Measurements from ENCODE around the gene IST1. TPM values are rescaled to one million over a fixed set of nuclear protein-coding genes. Genes with fewer than 3 reads are reported as not detected.

The IST1 gene
- total and polyA plus RNA-seq, 10 of the 15 experiments (the other 5 are each of a cell fraction or from before 2014, with no cell fraction given): 97.3 to 293 (median 138) TPM

DNA sequence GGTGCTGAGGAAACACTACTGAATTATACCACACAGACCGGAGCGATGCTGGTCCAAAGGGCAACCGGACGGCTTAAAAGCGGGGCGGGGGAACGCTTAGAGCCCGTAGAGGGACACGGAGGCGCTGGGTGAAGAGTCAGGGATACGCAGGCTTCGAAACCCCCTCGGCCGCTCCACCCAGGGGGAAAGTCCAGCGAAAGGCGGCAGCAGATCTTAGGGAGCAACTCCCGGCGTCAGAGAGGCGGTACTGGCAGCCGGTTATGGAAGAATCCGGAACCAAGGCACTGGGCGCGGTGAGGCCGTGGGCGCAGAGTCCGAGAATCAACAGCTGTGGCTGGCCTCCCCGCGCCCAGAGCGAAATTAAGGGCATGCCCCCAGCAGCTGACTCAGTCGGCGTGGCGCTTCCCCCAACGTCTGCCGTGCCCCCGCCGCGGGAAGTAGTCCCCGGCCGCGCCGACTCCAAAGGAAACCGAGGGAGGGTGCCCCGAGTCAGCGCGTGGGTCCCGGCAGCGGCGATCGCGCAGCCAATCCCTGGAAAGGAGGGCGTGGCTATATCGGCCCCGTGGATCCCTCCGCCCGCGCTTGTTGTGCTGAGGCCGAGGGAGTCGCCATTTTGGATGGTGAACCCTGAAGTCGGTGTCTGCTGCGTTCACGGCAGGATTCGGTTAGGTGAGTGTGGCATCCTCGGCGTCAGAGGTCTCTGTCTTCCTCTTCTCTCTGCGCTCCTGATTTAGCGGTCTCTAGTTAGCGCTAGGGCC, at the start of gene IST1 (continued):
- TF ChIP-seq, protein P1, sequence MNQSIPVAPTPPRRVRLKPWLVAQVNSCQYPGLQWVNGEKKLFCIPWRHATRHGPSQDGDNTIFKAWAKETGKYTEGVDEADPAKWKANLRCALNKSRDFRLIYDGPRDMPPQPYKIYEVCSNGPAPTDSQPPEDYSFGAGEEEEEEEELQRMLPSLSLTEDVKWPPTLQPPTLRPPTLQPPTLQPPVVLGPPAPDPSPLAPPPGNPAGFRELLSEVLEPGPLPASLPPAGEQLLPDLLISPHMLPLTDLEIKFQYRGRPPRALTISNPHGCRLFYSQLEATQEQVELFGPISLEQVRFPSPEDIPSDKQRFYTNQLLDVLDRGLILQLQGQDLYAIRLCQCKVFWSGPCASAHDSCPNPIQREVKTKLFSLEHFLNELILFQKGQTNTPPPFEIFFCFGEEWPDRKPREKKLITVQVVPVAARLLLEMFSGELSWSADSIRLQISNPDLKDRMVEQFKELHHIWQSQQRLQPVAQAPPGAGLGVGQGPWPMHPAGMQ (IDR thresholded peaks at IDR 0.05; ENCODE audit: borderline replicate concordance): no peak
- TF ChIP-seq MEF2A (IDR thresholded peaks at IDR 0.05; ENCODE audit: insufficient read depth, low read depth, low read length) (0 out of 2 replicates have a peak, but pooled peaks have one; percentile 52), RFX5 (IDR thresholded peaks at IDR 0.05; ENCODE audit: low read depth, low read length) (peak; percentile 38; the same call in 1 of the 2 replicates), RAD21 (IDR thresholded peaks at IDR 0.05; ENCODE audit: insufficient read depth, low read depth, low read length) (no peak), GABPA (IDR thresholded peaks at IDR 0.05; ENCODE audit: low read depth) (no peak), WRNIP1 (IDR thresholded peaks at IDR 0.05; ENCODE audit: borderline replicate concordance, low read depth, low read length) (no peak), BHLHE40 (IDR thresholded peaks at IDR 0.05; ENCODE audit: borderline replicate concordance in 1 of 2, low read depth in 2 of 2, low read length in 1 of 2) (peak; percentile 81 to 93), IKZF1 (conservative IDR thresholded peaks at IDR 0.05) (peak; percentile 98), MEF2B (IDR thresholded peaks at IDR 0.05; ENCODE audit: partially characterized antibody, poor library complexity, severe bottlenecking) (no peak), CBFB (IDR thresholded peaks at IDR 0.05; ENCODE audit: low read depth) (peak; percentile 66), TAF1 (IDR thresholded peaks at IDR 0.05; ENCODE audit: borderline replicate concordance, low read depth, low read length) (peak; percentile 93), BMI1 (IDR thresholded peaks at IDR 0.05; ENCODE audit: borderline replicate concordance) (no peak), ESRRA (IDR thresholded peaks at IDR 0.05; ENCODE audit: low read length) (peak; percentile 56), CHD4 (IDR thresholded peaks at IDR 0.05) (no peak), ZNF384 (IDR thresholded peaks at IDR 0.05; ENCODE audit: borderline replicate concordance, low read depth, low read length) (no peak), BRCA1 (IDR thresholded peaks at IDR 0.05; ENCODE audit: low read depth, low read length) (no peak), MYC (IDR thresholded peaks at IDR 0.05; ENCODE audit: insufficient read depth, insufficient read length, insufficient replicate concordance, low read length, severe bottlenecking) (peak; percentile 23), GATAD2B (conservative IDR thresholded peaks at IDR 0.05; ENCODE audit: low read depth) (peak; percentile 98)
- TF ChIP-seq, protein P2, sequence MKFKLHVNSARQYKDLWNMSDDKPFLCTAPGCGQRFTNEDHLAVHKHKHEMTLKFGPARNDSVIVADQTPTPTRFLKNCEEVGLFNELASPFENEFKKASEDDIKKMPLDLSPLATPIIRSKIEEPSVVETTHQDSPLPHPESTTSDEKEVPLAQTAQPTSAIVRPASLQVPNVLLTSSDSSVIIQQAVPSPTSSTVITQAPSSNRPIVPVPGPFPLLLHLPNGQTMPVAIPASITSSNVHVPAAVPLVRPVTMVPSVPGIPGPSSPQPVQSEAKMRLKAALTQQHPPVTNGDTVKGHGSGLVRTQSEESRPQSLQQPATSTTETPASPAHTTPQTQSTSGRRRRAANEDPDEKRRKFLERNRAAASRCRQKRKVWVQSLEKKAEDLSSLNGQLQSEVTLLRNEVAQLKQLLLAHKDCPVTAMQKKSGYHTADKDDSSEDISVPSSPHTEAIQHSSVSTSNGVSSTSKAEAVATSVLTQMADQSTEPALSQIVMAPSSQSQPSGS (IDR thresholded peaks at IDR 0.05; ENCODE audit: low read length): no peak
- TF ChIP-seq, protein P3, sequence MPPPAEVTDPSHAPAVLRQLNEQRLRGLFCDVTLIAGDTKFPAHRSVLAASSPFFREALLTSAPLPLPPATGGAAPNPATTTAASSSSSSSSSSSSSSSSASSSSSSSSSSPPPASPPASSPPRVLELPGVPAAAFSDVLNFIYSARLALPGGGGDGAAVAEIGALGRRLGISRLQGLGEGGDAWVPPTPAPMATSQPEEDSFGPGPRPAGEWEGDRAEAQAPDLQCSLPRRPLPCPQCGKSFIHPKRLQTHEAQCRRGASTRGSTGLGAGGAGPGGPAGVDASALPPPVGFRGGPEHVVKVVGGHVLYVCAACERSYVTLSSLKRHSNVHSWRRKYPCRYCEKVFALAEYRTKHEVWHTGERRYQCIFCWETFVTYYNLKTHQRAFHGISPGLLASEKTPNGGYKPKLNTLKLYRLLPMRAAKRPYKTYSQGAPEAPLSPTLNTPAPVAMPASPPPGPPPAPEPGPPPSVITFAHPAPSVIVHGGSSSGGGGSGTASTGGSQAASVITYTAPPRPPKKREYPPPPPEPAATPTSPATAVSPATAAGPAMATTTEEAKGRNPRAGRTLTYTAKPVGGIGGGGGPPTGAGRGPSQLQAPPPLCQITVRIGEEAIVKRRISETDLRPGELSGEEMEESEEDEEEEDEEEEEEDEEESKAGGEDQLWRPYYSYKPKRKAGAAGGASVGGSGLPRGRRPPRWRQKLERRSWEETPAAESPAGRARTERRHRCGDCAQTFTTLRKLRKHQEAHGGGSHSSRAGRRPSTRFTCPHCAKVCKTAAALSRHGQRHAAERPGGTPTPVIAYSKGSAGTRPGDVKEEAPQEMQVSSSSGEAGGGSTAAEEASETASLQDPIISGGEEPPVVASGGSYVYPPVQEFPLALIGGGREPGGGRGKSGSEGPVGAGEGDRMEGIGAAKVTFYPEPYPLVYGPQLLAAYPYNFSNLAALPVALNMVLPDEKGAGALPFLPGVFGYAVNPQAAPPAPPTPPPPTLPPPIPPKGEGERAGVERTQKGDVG (CRISPR knock-in tag; IDR thresholded peaks at IDR 0.05): no peak
- TF ChIP-seq, protein P4, sequence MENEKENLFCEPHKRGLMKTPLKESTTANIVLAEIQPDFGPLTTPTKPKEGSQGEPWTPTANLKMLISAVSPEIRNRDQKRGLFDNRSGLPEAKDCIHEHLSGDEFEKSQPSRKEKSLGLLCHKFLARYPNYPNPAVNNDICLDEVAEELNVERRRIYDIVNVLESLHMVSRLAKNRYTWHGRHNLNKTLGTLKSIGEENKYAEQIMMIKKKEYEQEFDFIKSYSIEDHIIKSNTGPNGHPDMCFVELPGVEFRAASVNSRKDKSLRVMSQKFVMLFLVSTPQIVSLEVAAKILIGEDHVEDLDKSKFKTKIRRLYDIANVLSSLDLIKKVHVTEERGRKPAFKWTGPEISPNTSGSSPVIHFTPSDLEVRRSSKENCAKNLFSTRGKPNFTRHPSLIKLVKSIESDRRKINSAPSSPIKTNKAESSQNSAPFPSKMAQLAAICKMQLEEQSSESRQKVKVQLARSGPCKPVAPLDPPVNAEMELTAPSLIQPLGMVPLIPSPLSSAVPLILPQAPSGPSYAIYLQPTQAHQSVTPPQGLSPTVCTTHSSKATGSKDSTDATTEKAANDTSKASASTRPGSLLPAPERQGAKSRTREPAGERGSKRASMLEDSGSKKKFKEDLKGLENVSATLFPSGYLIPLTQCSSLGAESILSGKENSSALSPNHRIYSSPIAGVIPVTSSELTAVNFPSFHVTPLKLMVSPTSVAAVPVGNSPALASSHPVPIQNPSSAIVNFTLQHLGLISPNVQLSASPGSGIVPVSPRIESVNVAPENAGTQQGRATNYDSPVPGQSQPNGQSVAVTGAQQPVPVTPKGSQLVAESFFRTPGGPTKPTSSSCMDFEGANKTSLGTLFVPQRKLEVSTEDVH (IDR thresholded peaks at IDR 0.05; ENCODE audit: low read depth, partially characterized antibody): no peak

Measured in GM12878 (cell line).